Measurements from ENCODE around the gene BTBD9. TPM values are rescaled to one million over a fixed set of nuclear protein-coding genes. Genes with fewer than 3 reads are reported as not detected.

Gene BTBD9
- total and polyA plus RNA-seq, 9 of the 15 experiments (the other 6 are each of a cell fraction or from before 2014, with no cell fraction given): 0.08 to 1.6 (median 0.58) TPM

- POLR2A ChIA-PET: no interaction called here
- no peak for FAIRE-seq
- Histone ChIP-seq H3K27me3 (ENCODE audit: control insufficient read depth in 2 of 2, insufficient read depth in 2 of 2, low read length in 2 of 2) (peaks cover 10 to 18% of the 10 kb centered on the region in 2 experiments; a peak in 4 of 5 replicates), H3K9ac (ENCODE audit: insufficient read depth in 1 of 2, low read depth in 2 of 2, low read length in 2 of 2) (no peak overlapping the region), H3K9me1 (ENCODE audit: control insufficient read depth, insufficient read depth, low read length) (no peaks in the 10 kb centered on the region), H3K4me2 (ENCODE audit: insufficient read depth, low read length) (no peak overlapping the region), H2AFZ (ENCODE audit: low read depth, low read length) (no peak overlapping the region), H3K9me3 (replicated peaks; ENCODE audit: control insufficient read depth, insufficient read depth, low read depth, low read length) (no peaks in the 10 kb centered on the region; the same call in 1 of the 2 replicates), H3K79me2 (ENCODE audit: control insufficient read depth, insufficient read depth, low read length) (no peaks in the 10 kb centered on the region), H3K27ac (ENCODE audit: extremely low read depth, low read depth, low read length) (no peak overlapping the region), H4K20me1 (replicated peaks; ENCODE audit: control insufficient read depth, insufficient read depth, low read length) (no peaks in the 10 kb centered on the region), H3K4me1 (replicated peaks in 1 of 2; ENCODE audit: control insufficient read depth in 2 of 2, insufficient read depth in 2 of 2, low read length in 2 of 2) (no peaks in the 10 kb centered on the region), H3K36me3 (ENCODE audit: control insufficient read depth, insufficient read depth, low read length) (no peaks in the 10 kb centered on the region), H3K4me3 (no peak overlapping the region)
- intact Hi-C loops (cut with micrococcal nuclease) (no loop called here), in situ Hi-C loops (cut with MboI) (no loop called here)
- 0% methylated on average over 1 of the region's 1 CpG for WGBS (ENCODE audit: insufficient coverage, low coverage, missing lambda C conversion rate)
- ATAC-seq: no peak
- DNase-seq (ENCODE audit: extremely low read depth in 1 of 4, low spot score in 3 of 4): no peak
- CTCF ChIA-PET (ENCODE audit: low intra/inter-chr PET ratio): no interaction called here
- no TSS peak for BruUV-seq (replicated peaks)
- TF ChIP-seq PHF8 (IDR thresholded peaks at IDR 0.05; ENCODE audit: borderline replicate concordance, low read length): no peak
- TF ChIP-seq HMG20B (CRISPR knock-in tag; IDR thresholded peaks at IDR 0.05): no peak
- no peak for TF ChIP-seq ZNF518B (CRISPR knock-in tag; IDR thresholded peaks at IDR 0.05)
- TF ChIP-seq, protein P1, sequence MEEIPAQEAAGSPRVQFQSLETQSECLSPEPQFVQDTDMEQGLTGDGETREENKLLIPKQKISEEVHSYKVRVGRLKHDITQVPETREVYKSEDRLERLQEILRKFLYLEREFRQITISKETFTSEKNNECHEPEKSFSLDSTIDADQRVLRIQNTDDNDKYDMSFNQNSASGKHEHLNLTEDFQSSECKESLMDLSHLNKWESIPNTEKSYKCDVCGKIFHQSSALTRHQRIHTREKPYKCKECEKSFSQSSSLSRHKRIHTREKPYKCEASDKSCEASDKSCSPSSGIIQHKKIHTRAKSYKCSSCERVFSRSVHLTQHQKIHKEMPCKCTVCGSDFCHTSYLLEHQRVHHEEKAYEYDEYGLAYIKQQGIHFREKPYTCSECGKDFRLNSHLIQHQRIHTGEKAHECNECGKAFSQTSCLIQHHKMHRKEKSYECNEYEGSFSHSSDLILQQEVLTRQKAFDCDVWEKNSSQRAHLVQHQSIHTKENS (CRISPR knock-in tag; IDR thresholded peaks at IDR 0.05): no peak
- TF ChIP-seq ZNF3 (CRISPR knock-in tag; IDR thresholded peaks at IDR 0.05): no peak
- no peak for TF ChIP-seq MTF1 (CRISPR knock-in tag; IDR thresholded peaks at IDR 0.05; ENCODE audit: borderline replicate concordance)
- no peak for TF ChIP-seq KHSRP (IDR thresholded peaks at IDR 0.05)
- TF ChIP-seq TSC22D4 (tag; IDR thresholded peaks at IDR 0.05): no peak
- TF ChIP-seq, protein P2, sequence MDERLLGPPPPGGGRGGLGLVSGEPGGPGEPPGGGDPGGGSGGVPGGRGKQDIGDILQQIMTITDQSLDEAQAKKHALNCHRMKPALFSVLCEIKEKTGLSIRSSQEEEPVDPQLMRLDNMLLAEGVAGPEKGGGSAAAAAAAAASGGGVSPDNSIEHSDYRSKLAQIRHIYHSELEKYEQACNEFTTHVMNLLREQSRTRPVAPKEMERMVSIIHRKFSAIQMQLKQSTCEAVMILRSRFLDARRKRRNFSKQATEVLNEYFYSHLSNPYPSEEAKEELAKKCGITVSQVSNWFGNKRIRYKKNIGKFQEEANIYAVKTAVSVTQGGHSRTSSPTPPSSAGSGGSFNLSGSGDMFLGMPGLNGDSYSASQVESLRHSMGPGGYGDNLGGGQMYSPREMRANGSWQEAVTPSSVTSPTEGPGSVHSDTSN (CRISPR knock-in tag; IDR thresholded peaks at IDR 0.05; ENCODE audit: low read depth): no peak
- TF ChIP-seq, protein P2 (tag; conservative IDR thresholded peaks at IDR 0.05; ENCODE audit: low read depth): no peak
- no peak for TF ChIP-seq SMARCA5 (IDR thresholded peaks at IDR 0.05)
- no peak for TF ChIP-seq TFE3 (CRISPR knock-in tag; IDR thresholded peaks at IDR 0.05)
These were observed 27.4 kb downstream of the BTBD9 start for GRCh38 chr6:38612143-38612965.
